HCT116 (cell line): Measurements from ENCODE around the gene GALM.
"Not testable (repeated sequence)": the region's sequence is repeated elsewhere in the genome, so short reads cannot be mapped to it uniquely, and the experiment has no call there.

Source experiments
- ATF3 ChIP-seq: IDR thresholded peaks from 2 replicates; pipeline ENCODE4 v1.6.1; 2012
- CEBPB ChIP-seq: IDR thresholded peaks from 2 replicates; pipeline ENCODE4 v1.6.1; 2012; ENCODE audit warnings: low read depth
- CTCF ChIP-seq, 3 experiments: fragments of 200-600 bp in 1 of 3; sonication (generic) in 1 of 3; IDR thresholded peaks in 2 of 3; conservative IDR thresholded peaks in 1 of 3; 2 replicates each; pipeline ENCODE4 v1.5.1; 2012 to 2017; ENCODE audit warnings: low read depth in 2 of 3, low read length in 2 of 3, antibody characterized with exemption in 1 of 3, borderline replicate concordance in 1 of 3, control low read depth in 1 of 3, mild to moderate bottlenecking in 1 of 3, mixed read lengths in 1 of 3, mixed run types in 1 of 3, moderate library complexity in 1 of 3; ENCODE audit not compliant: insufficient read depth in 1 of 3
- EGR1 ChIP-seq: IDR thresholded peaks from 2 replicates; pipeline ENCODE4 v1.6.1; 2012; ENCODE audit warnings: low read depth
- ELF1 ChIP-seq: IDR thresholded peaks from 2 replicates; pipeline ENCODE4 v1.6.1; 2012; ENCODE audit warnings: low read depth, borderline replicate concordance
- EZH2 ChIP-seq: fragments of 200-600 bp; sonication (generic); IDR thresholded peaks from 2 replicates; pipeline ENCODE4 v1.6.1; 2017; ENCODE audit warnings: antibody characterized with exemption, mixed run types
- EZH2phosphoT487 ChIP-seq: fragments of 200-600 bp; IDR thresholded peaks from 2 replicates; pipeline ENCODE4 v1.6.1; 2018; ENCODE audit warnings: antibody characterized with exemption, borderline replicate concordance
- FOSL1 ChIP-seq: IDR thresholded peaks from 2 replicates; pipeline ENCODE4 v1.6.1; 2012; ENCODE audit warnings: low read depth
- MAX ChIP-seq: IDR thresholded peaks from 2 replicates; pipeline ENCODE4 v1.6.1; 2012
- POLR2A ChIP-seq: IDR thresholded peaks from 2 replicates; pipeline ENCODE4 v1.7.0; 2011; ENCODE audit warnings: borderline replicate concordance; ENCODE audit not compliant: insufficient read depth, insufficient read length; ENCODE audit errors: extremely low read depth
- POLR2AphosphoS5 ChIP-seq: IDR thresholded peaks from 2 replicates; pipeline ENCODE4 v1.6.1; 2011; ENCODE audit warnings: mild to moderate bottlenecking, low read depth, low read length, moderate library complexity
- SP1 ChIP-seq: IDR thresholded peaks from 2 replicates; pipeline ENCODE4 v1.6.1; 2012; ENCODE audit warnings: low read depth
- TCF7L2 ChIP-seq: IDR thresholded peaks from 2 replicates; pipeline ENCODE4 v1.7.0; 2011; ENCODE audit warnings: borderline replicate concordance, inconsistent platforms; ENCODE audit not compliant: insufficient read depth, insufficient read length; ENCODE audit errors: extremely low read depth
- YY1 ChIP-seq: IDR thresholded peaks from 2 replicates; pipeline ENCODE4 v1.6.1; 2011; ENCODE audit warnings: low read length, low read depth, moderate library complexity, mild to moderate bottlenecking; ENCODE audit not compliant: insufficient replicate concordance; ENCODE audit errors: extremely low read depth

- not testable (repeated sequence) for TF ChIP-seq CTCF (IDR thresholded peaks at IDR 0.05 in 2 of 3, conservative IDR thresholded peaks at IDR 0.05 in 1 of 3; ENCODE audit: borderline replicate concordance in 1 of 3, insufficient read depth in 1 of 3, low read depth in 2 of 3, low read length in 2 of 3); YY1; ELF1; POLR2A; CEBPB; POLR2AphosphoS5; FOSL1; EGR1; EZH2phosphoT487; ATF3; EZH2; TCF7L2; MAX; SP1
Measured at GRCh38 chr2:38755891-38756290, 90.0 kb downstream of the GALM start.
